MM.1S (cell line): ENCODE results near the gene GRPEL1.
A peak's percentile ranks its signal among the peaks of the same experiment; 100 is the strongest.

ENCODE experiments used
- DNase-seq: peaks from one replicate; pipeline ENCODE4 v3.0.0-alpha.2; 2015
- H2AFZ ChIP-seq: fragments of 300-600 bp; sonication (generic); 2 replicates; pipeline ENCODE4 v1.6.0; 2016; ENCODE audit warnings: antibody characterized with exemption, low read length
- H3F3A ChIP-seq: fragments of 300-600 bp; sonication (generic); 2 replicates; pipeline ENCODE4 v1.6.1; 2016; ENCODE audit warnings: mild to moderate bottlenecking, antibody characterized with exemption, low read length, moderate library complexity, mixed read lengths; ENCODE audit not compliant: insufficient read depth
- H3K27ac ChIP-seq: fragments of 300-600 bp; sonication (generic); 2 replicates; pipeline ENCODE4 v1.5.1; 2016; ENCODE audit warnings: mild to moderate bottlenecking, low read length
- H3K27me3 ChIP-seq: fragments of 300-600 bp; sonication (generic); replicated peaks from 2 replicates; pipeline ENCODE4 v1.6.0; 2016; ENCODE audit warnings: low read length; ENCODE audit not compliant: insufficient read depth
- H3K36me3 ChIP-seq: fragments of 300-600 bp; sonication (generic); replicated peaks from 2 replicates; pipeline ENCODE4 v1.6.1; 2016; ENCODE audit warnings: mild to moderate bottlenecking, low read length, mixed read lengths; ENCODE audit not compliant: insufficient read depth
- H3K4me1 ChIP-seq: fragments of 300-600 bp; sonication (generic); 2 replicates; pipeline ENCODE4 v1.6.1; 2016; ENCODE audit warnings: low read length, mixed read lengths
- H3K4me2 ChIP-seq: fragments of 300-600 bp; sonication (generic); 2 replicates; pipeline ENCODE4 v1.6.0; 2016; ENCODE audit warnings: low read depth, low read length
- H3K4me3 ChIP-seq: fragments of 300-600 bp; sonication (generic); 2 replicates; pipeline ENCODE4 v1.5.1; 2016; ENCODE audit warnings: low read length, mixed read lengths
- H3K79me2 ChIP-seq: fragments of 300-600 bp; sonication (generic); 2 replicates; pipeline ENCODE4 v1.6.1; 2016; ENCODE audit warnings: mixed run types, low read length, mixed read lengths
- H3K9ac ChIP-seq: fragments of 300-600 bp; sonication (generic); 2 replicates; pipeline ENCODE4 v1.6.1; 2016; ENCODE audit warnings: low read length, mixed read lengths
- H3K9me2 ChIP-seq: fragments of 300-600 bp; sonication (generic); replicated peaks from 2 replicates; pipeline ENCODE4 v1.6.1; 2016; ENCODE audit warnings: mild to moderate bottlenecking, low read length, mixed read lengths; ENCODE audit not compliant: insufficient read depth
- H3K9me3 ChIP-seq: fragments of 300-600 bp; sonication (generic); replicated peaks from 2 replicates; pipeline ENCODE4 v1.6.1; 2016; ENCODE audit warnings: mild to moderate bottlenecking, low read length, mixed read lengths; ENCODE audit not compliant: insufficient read depth
- H4K20me1 ChIP-seq: fragments of 300-600 bp; sonication (generic); 2 replicates; pipeline ENCODE4 v1.6.1; 2016; ENCODE audit warnings: mild to moderate bottlenecking, low read length, moderate library complexity, mixed read lengths; ENCODE audit not compliant: insufficient read depth
- CTCF ChIP-seq: fragments of 300-600 bp; sonication (generic); IDR thresholded peaks from 2 replicates; pipeline ENCODE4 v1.5.1; 2016; ENCODE audit warnings: antibody characterized with exemption, low read length, mixed read lengths
- EZH2 ChIP-seq: fragments of 300-600 bp; sonication (generic); optimal IDR thresholded peaks from 2 replicates; pipeline ENCODE3; 2017; ENCODE audit warnings: low read depth, mild to moderate bottlenecking, antibody characterized with exemption, low read length, mixed read lengths
- EZH2phosphoT487 ChIP-seq: fragments of 300-600 bp; sonication (generic); IDR thresholded peaks from 2 replicates; pipeline ENCODE4 v1.6.1; 2018; ENCODE audit warnings: antibody characterized with exemption, low read length

The GRPEL1 gene

GRCh38 chr4:7073059-7073458 is 5.2 kb upstream of the GRPEL1 start:
- H4K20me1 ChIP-seq = no peaks in the 10 kb centered on the region
- no peaks in the 10 kb centered on the region for H3K36me3 ChIP-seq
- no peaks in the 10 kb centered on the region for H3K79me2 ChIP-seq
- H3K9me3 ChIP-seq = no peaks in the 10 kb centered on the region
- no peak for TF ChIP-seq CTCF
- no peak for TF ChIP-seq EZH2
- TF ChIP-seq EZH2phosphoT487 = no peak
- H3K4me3 ChIP-seq = no peak overlapping the region
- no peak overlapping the region for H3K27ac ChIP-seq
- H3K9me2 ChIP-seq = no peaks in the 10 kb centered on the region
- H3K27me3 ChIP-seq = peaks cover 13% of the 10 kb centered on the region; the same call in 1 of the 2 replicates
- no peak overlapping the region for H3K9ac ChIP-seq
- peaks cover 5% of the 10 kb centered on the region; the same call in 1 of the 2 replicates for H3K4me1 ChIP-seq
- H3K4me2 ChIP-seq = no peak overlapping the region
- DNase-seq = no peak
- 0 out of 2 replicates have a peak, but pooled peaks cover 4% of the 10 kb centered on the region for H3F3A ChIP-seq
- no peak overlapping the region for H2AFZ ChIP-seq

- no peaks in the 10 kb centered on the region for H3K9me2 ChIP-seq
- H4K20me1 ChIP-seq = peaks cover 4% of the 10 kb centered on the region; the same call in 1 of the 2 replicates
- H3K79me2 ChIP-seq = peaks cover 19% of the 10 kb centered on the region
- H2AFZ ChIP-seq = 0 out of 2 replicates have a peak overlapping the region, but pooled peaks have one; percentile 31
- no peak overlapping the region for H3K9ac ChIP-seq
- TF ChIP-seq CTCF (peak; percentile 98), EZH2phosphoT487 (no peak), EZH2 (no peak)
- no peaks in the 10 kb centered on the region for H3K9me3 ChIP-seq
- peaks cover 11% of the 10 kb centered on the region; the same call in 1 of the 2 replicates for H3K27me3 ChIP-seq
- peaks cover 14% of the 10 kb centered on the region for H3K4me1 ChIP-seq
- H3K4me3 ChIP-seq = no peak overlapping the region
- DNase-seq = peak; percentile 87
- 0 out of 2 replicates have a peak, but pooled peaks cover 7% of the 10 kb centered on the region for H3K36me3 ChIP-seq
- no peak overlapping the region for H3K27ac ChIP-seq
- peak overlapping the region; percentile 31 for H3K4me2 ChIP-seq
- H3F3A ChIP-seq = 0 out of 2 replicates have a peak, but pooled peaks cover 4% of the 10 kb centered on the region
These were observed 3.1 kb upstream of the GRPEL1 start for GRCh38 chr4:7070729-7071511.

- Histone ChIP-seq H3K9me2 (no peaks in the 10 kb centered on the region), H3K4me1 (peaks cover 14% of the 10 kb centered on the region), H3F3A (0 out of 2 replicates have a peak, but pooled peaks cover 4% of the 10 kb centered on the region), H3K4me3 (peak overlapping the region; percentile 82), H3K27me3 (0 out of 2 replicates have a peak, but pooled peaks cover 6% of the 10 kb centered on the region), H3K9me3 (no peaks in the 10 kb centered on the region), H3K9ac (peak overlapping the region; percentile 60; the same call in 1 of the 2 replicates), H4K20me1 (peaks cover 10% of the 10 kb centered on the region; the same call in 1 of the 2 replicates), H3K4me2 (peak overlapping the region; percentile 93), H3K36me3 (peaks cover 9% of the 10 kb centered on the region; the same call in 1 of the 2 replicates), H3K27ac (peak overlapping the region; percentile 33; the same call in 1 of the 2 replicates), H3K79me2 (peaks cover 38% of the 10 kb centered on the region), H2AFZ (peak overlapping the region; percentile 97)
- DNase-seq = no peak
- no peak for TF ChIP-seq EZH2
- no peak for TF ChIP-seq EZH2phosphoT487
- no peak for TF ChIP-seq CTCF
These were observed 1.0 kb upstream of the GRPEL1 start for GRCh38 chr4:7068883-7069282.
